Neural progenitor cell (in vitro differentiated cells): ENCODE results near the gene RPS6KA5. TPM values are rescaled to one million over a fixed set of nuclear protein-coding genes. Genes with fewer than 3 reads are reported as not detected.
A peak's percentile ranks its signal among the peaks of the same experiment; 100 is the strongest.

Source experiments
- DNase-seq: peaks from one replicate; pipeline ENCODE4 v3.0.0-alpha.2; 2016; ENCODE audit warnings: low spot score
- H2AFZ ChIP-seq: fragments of 200-600 bp; sonication (generic); replicated peaks from 2 replicates; pipeline ENCODE4 v1.6.1; 2016; ENCODE audit warnings: antibody characterized with exemption
- H3F3A ChIP-seq: fragments of 200-600 bp; sonication (generic); 2 replicates; pipeline ENCODE4 v1.6.1; 2016; ENCODE audit warnings: antibody characterized with exemption, low read depth
- H3K27ac ChIP-seq: fragments of 200-600 bp; sonication (generic); 2 replicates; pipeline ENCODE4 v1.5.1; 2016; ENCODE audit warnings: mild to moderate bottlenecking
- H3K27me3 ChIP-seq: fragments of 200-600 bp; sonication (generic); 2 replicates; pipeline ENCODE4 v1.6.1; 2016; ENCODE audit warnings: mild to moderate bottlenecking, moderate library complexity
- H3K36me3 ChIP-seq: fragments of 200-600 bp; sonication (generic); 2 replicates; pipeline ENCODE4 v1.5.1; 2016
- H3K4me1 ChIP-seq: fragments of 200-600 bp; sonication (generic); 2 replicates; pipeline ENCODE4 v1.6.1; 2016; ENCODE audit warnings: mixed run types
- H3K4me2 ChIP-seq: fragments of 200-600 bp; sonication (generic); 2 replicates; pipeline ENCODE4 v1.6.1; 2016
- H3K4me3 ChIP-seq: fragments of 200-600 bp; sonication (generic); 2 replicates; pipeline ENCODE4 v1.5.1; 2016
- H3K79me2 ChIP-seq: fragments of 200-600 bp; sonication (generic); 2 replicates; pipeline ENCODE4 v1.6.1; 2016; ENCODE audit warnings: low read depth
- H3K9ac ChIP-seq: fragments of 200-600 bp; sonication (generic); 2 replicates; pipeline ENCODE4 v1.6.1; 2016
- H3K9me3 ChIP-seq: fragments of 200-600 bp; sonication (generic); 2 replicates; pipeline ENCODE4 v1.5.1; 2016; ENCODE audit warnings: low read depth
- H4K20me1 ChIP-seq: fragments of 200-600 bp; sonication (generic); 2 replicates; pipeline ENCODE4 v1.6.1; 2016; ENCODE audit warnings: low read depth
- H3K27ac Mint-ChIP-seq: 3 replicates; pipeline ENCODE4 v1.8.0; 2021; ENCODE audit warnings: mixed read lengths
- H3K27me3 Mint-ChIP-seq: 2 replicates; pipeline ENCODE4 v1.8.0; 2022; ENCODE audit warnings: low read depth, mild to moderate bottlenecking, inconsistent platforms, moderate library complexity, mixed read lengths; ENCODE audit not compliant: insufficient read depth
- H3K36me3 Mint-ChIP-seq: 3 replicates; pipeline ENCODE4 v1.8.0; 2021; ENCODE audit warnings: mixed read lengths
- H3K4me1 Mint-ChIP-seq: 3 replicates; pipeline ENCODE4 v1.8.0; 2021; ENCODE audit warnings: mixed read lengths
- H3K4me3 Mint-ChIP-seq: 3 replicates; pipeline ENCODE4 v1.8.0; 2021; ENCODE audit warnings: mild to moderate bottlenecking, moderate library complexity, mixed read lengths
- H3K9me3 Mint-ChIP-seq: 3 replicates; pipeline ENCODE4 v1.8.0; 2020; ENCODE audit warnings: mixed read lengths
- CTCF ChIP-seq: fragments of 200-600 bp; sonication (generic); IDR thresholded peaks from 2 replicates; pipeline ENCODE4 v1.5.1; 2017; ENCODE audit warnings: antibody characterized with exemption, mild to moderate bottlenecking
- EZH2 ChIP-seq: fragments of 200-600 bp; sonication (generic); IDR thresholded peaks from 2 replicates; pipeline ENCODE4 v1.6.1; 2017; ENCODE audit warnings: antibody characterized with exemption, mild to moderate bottlenecking, moderate library complexity
- EZH2phosphoT487 ChIP-seq: fragments of 200-600 bp; sonication (generic); IDR thresholded peaks from 2 replicates; pipeline ENCODE4 v1.6.1; 2017; ENCODE audit warnings: antibody characterized with exemption
- total RNA-seq: library from RNA; depleted of rRNA; stranded (reverse); fragments of >200 nt; gene quantifications from 2 replicates; pipeline ENCODE4 v1.2.3, GENCODE V29; 2015; ENCODE audit warnings: low replicate concordance

RPS6KA5 gene
- total RNA-seq, 1 donor from 2014 or later: 8.3 TPM

GRCh38 chr14:90818715-90819114 lies 241.7 kb downstream of the RPS6KA5 start:
- H3K9me3 ChIP-seq: no peaks in the 10 kb centered on the region
- no peaks in the 10 kb centered on the region for H3K36me3 ChIP-seq
- TF ChIP-seq EZH2 (no peak), EZH2phosphoT487 (no peak), CTCF (no peak)
- no peak overlapping the region for H3K4me3 ChIP-seq
- H3K4me1 Mint-ChIP-seq: peaks cover 30% of the 10 kb centered on the region
- H3K9ac ChIP-seq: no peak overlapping the region
- peaks cover 23% of the 10 kb centered on the region for H3K27me3 ChIP-seq
- no peak overlapping the region for H3K4me3 Mint-ChIP-seq
- no peaks in the 10 kb centered on the region for H3F3A ChIP-seq
- no peak for DNase-seq
- H3K4me2 ChIP-seq: no peak overlapping the region
- H3K27me3 Mint-ChIP-seq: peaks cover 12% of the 10 kb centered on the region
- H4K20me1 ChIP-seq: no peaks in the 10 kb centered on the region
- no peaks in the 10 kb centered on the region for H3K36me3 Mint-ChIP-seq
- no peaks in the 10 kb centered on the region for H3K79me2 ChIP-seq
- H3K4me1 ChIP-seq: no peaks in the 10 kb centered on the region
- no peak overlapping the region for H3K27ac ChIP-seq
- no peak overlapping the region for H2AFZ ChIP-seq
- H3K9me3 Mint-ChIP-seq: peaks cover 18% of the 10 kb centered on the region
- H3K27ac Mint-ChIP-seq: no peak overlapping the region

DNA sequence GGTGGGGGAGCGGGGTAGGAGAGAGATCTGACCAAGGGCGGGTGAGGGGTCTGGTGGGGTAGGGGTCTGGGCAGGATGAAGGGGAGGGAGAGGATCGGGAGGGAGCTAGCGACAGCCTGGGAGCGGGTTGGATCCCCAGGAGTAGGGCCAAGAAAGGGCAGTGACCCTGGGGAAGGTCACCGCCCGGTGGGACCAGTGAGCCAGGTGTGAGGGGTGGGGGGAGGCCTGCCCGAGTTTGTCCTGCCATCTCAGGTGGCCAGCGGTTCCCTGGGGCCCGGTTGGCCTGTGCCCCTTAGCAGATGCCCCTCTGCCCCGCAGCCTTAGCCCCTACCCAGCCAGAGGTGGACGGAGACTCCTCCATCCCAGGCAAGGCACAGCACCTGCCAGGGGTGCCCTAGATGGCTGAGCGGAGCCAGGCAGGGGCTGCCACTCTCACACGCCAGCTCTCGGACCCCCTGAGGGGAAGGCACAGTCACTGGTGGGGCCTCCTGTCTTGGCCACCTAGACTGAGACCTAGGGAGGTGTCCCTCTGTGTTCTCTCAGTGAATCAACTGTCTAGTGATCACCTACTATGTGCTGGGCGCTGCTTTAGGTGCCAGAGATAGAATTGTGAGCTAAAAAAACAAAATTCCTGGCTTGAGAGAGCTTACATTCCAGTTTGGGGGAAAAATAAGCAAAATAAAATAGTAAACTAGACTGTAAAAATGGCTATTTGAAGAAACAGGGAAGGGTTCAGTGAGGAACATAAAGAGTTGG lies 243.6 kb downstream of the RPS6KA5 start:
- Histone ChIP-seq H2AFZ (no peak overlapping the region), H3K9me3 (no peaks in the 10 kb centered on the region), H3K9ac (no peak overlapping the region), H3K27ac (no peak overlapping the region), H3K4me3 (peak overlapping the region; percentile 30), H3K4me1 (peaks cover 3% of the 10 kb centered on the region), H3F3A (no peaks in the 10 kb centered on the region), H3K36me3 (no peaks in the 10 kb centered on the region), H3K79me2 (no peaks in the 10 kb centered on the region), H4K20me1 (peaks cover 3% of the 10 kb centered on the region), H3K4me2 (peak overlapping the region; percentile 66), H3K27me3 (peaks cover 23% of the 10 kb centered on the region)
- Mint-ChIP-seq H3K4me3 (peak overlapping the region; percentile 78), H3K27ac (peak overlapping the region; percentile 90), H3K9me3 (peaks cover 3% of the 10 kb centered on the region), H3K27me3 (peaks cover 13% of the 10 kb centered on the region), H3K36me3 (no peaks in the 10 kb centered on the region), H3K4me1 (peaks cover 38% of the 10 kb centered on the region)
- TF ChIP-seq EZH2 (no peak), EZH2phosphoT487 (no peak), CTCF (no peak)
- no peak for DNase-seq

DNA sequence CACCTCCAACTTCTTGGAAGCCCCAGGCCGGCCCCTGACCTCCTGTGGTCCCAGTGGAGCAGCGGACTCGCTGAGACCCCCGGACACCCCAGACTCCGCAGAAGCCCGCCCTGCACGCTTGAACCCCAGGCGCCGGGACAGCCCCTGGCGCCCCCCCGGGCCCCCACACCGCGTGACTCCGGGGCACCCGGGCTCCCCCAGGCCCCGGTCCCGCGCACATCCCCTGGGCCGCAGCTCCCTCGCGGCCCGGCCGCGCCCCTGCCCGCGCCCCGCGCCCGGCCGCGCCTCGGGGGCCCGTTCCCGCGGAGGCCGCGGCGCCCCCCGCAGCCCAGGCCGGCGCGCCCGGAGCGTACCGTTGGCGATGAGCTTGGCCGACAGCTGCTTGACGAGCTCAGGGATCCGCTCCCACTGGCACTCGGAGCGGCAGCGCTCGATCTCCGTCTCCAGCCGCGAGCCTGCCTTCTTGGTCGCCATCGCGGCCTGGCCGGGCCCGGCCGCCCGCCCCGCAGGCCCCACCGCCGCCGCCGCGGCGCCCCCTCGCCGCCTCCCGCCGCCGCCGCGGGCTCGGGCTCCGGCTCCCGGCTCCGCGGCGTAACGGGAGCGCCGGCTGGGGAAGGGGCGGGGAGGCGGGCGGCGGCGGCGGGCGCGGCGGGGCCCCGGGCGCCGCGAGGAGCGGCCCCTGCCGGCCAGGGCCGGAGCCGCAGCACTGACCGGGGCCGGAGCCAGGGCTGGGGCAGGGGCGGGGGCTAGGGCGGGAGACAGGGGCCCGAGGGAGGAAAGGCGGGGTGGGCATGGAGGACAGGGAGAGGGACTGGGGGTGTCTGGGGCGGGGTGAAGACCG lies 244.4 kb downstream of the RPS6KA5 start, which contains the start of gene TTC7B:
Gene TTC7B, minus strand, starts transcription at position 609 of the 841 bp plus-strand sequence. Its CDS starts 135 bp downstream, at position 474.
- no peaks in the 10 kb centered on the region for H3K79me2 ChIP-seq
- H3K4me1 ChIP-seq: peaks cover 4% of the 10 kb centered on the region
- Mint-ChIP-seq H3K36me3 (no peaks in the 10 kb centered on the region), H3K27me3 (peaks cover 11% of the 10 kb centered on the region), H3K27ac (peak within 1 kb of the TSS; percentile 90), H3K9me3 (no peaks in the 10 kb centered on the region), H3K4me1 (peaks cover 41% of the 10 kb centered on the region), H3K4me3 (peak within 1 kb of the TSS; percentile 91)
- no peak within 1 kb of the TSS for H3K27ac ChIP-seq
- no peaks in the 10 kb centered on the region for H3K9me3 ChIP-seq
- peak within 1 kb of the TSS; percentile 99 for H3K4me2 ChIP-seq
- H3K4me3 ChIP-seq: peak within 1 kb of the TSS; percentile 78
- H4K20me1 ChIP-seq: peaks cover 3% of the 10 kb centered on the region
- no peaks in the 10 kb centered on the region for H3K36me3 ChIP-seq
- no peak for TF ChIP-seq EZH2phosphoT487
- TF ChIP-seq CTCF: peak; percentile 41
- DNase-seq: peak; percentile 86
- H3K27me3 ChIP-seq: peaks cover 23% of the 10 kb centered on the region
- H3K9ac ChIP-seq: no peak within 1 kb of the TSS
- H2AFZ ChIP-seq: no peak within 1 kb of the TSS
- H3F3A ChIP-seq: no peaks in the 10 kb centered on the region
